OCI-M2 (cell line): Measurements from ENCODE around the gene SMARCA1.

Experiments used
- DNase-seq: peaks from one replicate; lab custom pipeline; 2025; ENCODE audit not compliant: unreplicated experiment; lab: John Stamatoyannopoulos, UW

The SMARCA1 gene

GRCh38 chrX:129529685-129530281, 6.5 kb upstream of the SMARCA1 start:
- no peak for DNase-seq

GRCh38 chrX:129525896-129526295, 2.6 kb upstream of the SMARCA1 start:
- DNase-seq, result no peak

- DNase-seq, result no peak
Measured at GRCh38 chrX:129525162-129525561, 1.9 kb upstream of the SMARCA1 start.

- no peak for DNase-seq
Measured at GRCh38 chrX:129524250-129524850, 1.1 kb upstream of the SMARCA1 start.

GRCh38 chrX:129522184-129523078, 859 bp downstream of the SMARCA1 start:
- DNase-seq, result no peak

- no peak for DNase-seq
Measured at GRCh38 chrX:129520151-129520550, 3.1 kb downstream of the SMARCA1 start.

GRCh38 chrX:129516402-129516801, 6.9 kb downstream of the SMARCA1 start:
- no peak for DNase-seq

GRCh38 chrX:129512409-129512808, 10.9 kb downstream of the SMARCA1 start:
- no peak for DNase-seq

- no peak for DNase-seq
Measured at GRCh38 chrX:129511689-129512088, 11.6 kb downstream of the SMARCA1 start.

GRCh38 chrX:129510331-129510730, 13.0 kb downstream of the SMARCA1 start:
- no peak for DNase-seq

- DNase-seq, result no peak
Measured at GRCh38 chrX:129497146-129497843, 26.0 kb downstream of the SMARCA1 start.

- no peak for DNase-seq
Measured at GRCh38 chrX:129496625-129497024, 26.7 kb downstream of the SMARCA1 start.

- DNase-seq, result no peak
Measured at GRCh38 chrX:129495900-129496299, 27.4 kb downstream of the SMARCA1 start.

GRCh38 chrX:129494887-129495286, 28.4 kb downstream of the SMARCA1 start:
- DNase-seq, result no peak

- no peak for DNase-seq
Measured at GRCh38 chrX:129493643-129494042, 29.6 kb downstream of the SMARCA1 start.

- no peak for DNase-seq
Measured at GRCh38 chrX:129490330-129490729, 33.0 kb downstream of the SMARCA1 start.

GRCh38 chrX:129488359-129488758, 34.9 kb downstream of the SMARCA1 start:
- DNase-seq, result no peak

- no peak for DNase-seq
Measured at GRCh38 chrX:129480889-129481288, 42.4 kb downstream of the SMARCA1 start.

- DNase-seq, result no peak
Measured at GRCh38 chrX:129478516-129478915, 44.8 kb downstream of the SMARCA1 start.

- no peak for DNase-seq
Measured at GRCh38 chrX:129472116-129472515, 51.2 kb downstream of the SMARCA1 start.

GRCh38 chrX:129462707-129463106, 60.6 kb downstream of the SMARCA1 start:
- DNase-seq, result no peak
